SH-SY5Y (cell line): ENCODE results near the gene LTBP1.

Experiments
- GATA2 ChIP-seq: IDR thresholded peaks from 2 replicates; pipeline ENCODE4 v1.6.1; 2011; ENCODE audit warnings: mild to moderate bottlenecking, low read depth, low read length
- GATA3 ChIP-seq: IDR thresholded peaks from 2 replicates; pipeline ENCODE4 v1.6.1; 2011; ENCODE audit warnings: low read depth, mild to moderate bottlenecking, low read length, moderate library complexity

- no peak for TF ChIP-seq GATA2
- no peak for TF ChIP-seq GATA3
Observed at GRCh38 chr2:32969444-32970162, 22.9 kb downstream of the LTBP1 start.
